T47D (cell line): ENCODE measurements around the gene TXNRD1.
"Not testable (repeated sequence)": the region's sequence is repeated elsewhere in the genome, so short reads cannot be mapped to it uniquely, and the experiment has no call there.

ENCODE experiments used
- DNase-seq, 2 experiments: peaks; one replicate each; pipeline versions ENCODE4 v3.0.0 to v3.0.0-alpha.2; 2011 to 2012; ENCODE audit warnings: low read depth in 1 of 2, low spot score in 1 of 2
- JUND ChIP-seq: IDR thresholded peaks from 2 replicates; pipeline ENCODE4 v1.6.1; 2012; ENCODE audit warnings: low read depth
- in situ Hi-C: cut with HindIII; loops from 2 replicates; pipeline ENCODE4 v1.10.0; 2016; ENCODE audit warnings: low sequenced_read_pairs, low pct_unique_long_range_greater_than_20kb

The TXNRD1 gene

DNA sequence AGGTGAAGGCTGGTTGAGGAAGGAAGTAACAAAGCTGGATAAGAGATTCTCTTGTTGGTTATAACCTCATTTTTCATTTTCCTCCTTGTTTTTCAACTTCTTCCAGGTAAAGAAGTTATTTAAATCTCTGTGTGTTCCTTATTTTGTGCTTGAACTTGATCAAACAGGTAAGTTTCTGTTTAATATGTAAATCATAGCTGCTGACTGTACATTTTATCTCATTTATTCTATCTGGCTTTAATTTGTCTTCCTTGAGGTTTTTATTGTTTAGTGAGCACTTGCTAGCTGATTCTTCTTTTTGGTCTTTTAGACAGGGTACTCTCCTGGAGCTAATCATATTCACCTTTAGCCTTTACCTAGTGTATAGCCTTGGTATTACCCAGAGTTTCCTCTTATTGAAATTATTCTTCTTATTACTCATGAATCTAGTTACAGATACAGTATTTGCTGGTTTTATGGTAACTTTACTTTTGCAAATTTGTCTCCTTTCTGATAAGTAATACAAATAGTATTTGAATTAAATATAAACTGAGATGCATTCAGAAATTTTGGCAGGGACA lies 42.4 kb downstream of the TXNRD1 start:
- TF ChIP-seq JUND: no peak
- DNase-seq: no peak
- in situ Hi-C loops: no loop called here

DNA sequence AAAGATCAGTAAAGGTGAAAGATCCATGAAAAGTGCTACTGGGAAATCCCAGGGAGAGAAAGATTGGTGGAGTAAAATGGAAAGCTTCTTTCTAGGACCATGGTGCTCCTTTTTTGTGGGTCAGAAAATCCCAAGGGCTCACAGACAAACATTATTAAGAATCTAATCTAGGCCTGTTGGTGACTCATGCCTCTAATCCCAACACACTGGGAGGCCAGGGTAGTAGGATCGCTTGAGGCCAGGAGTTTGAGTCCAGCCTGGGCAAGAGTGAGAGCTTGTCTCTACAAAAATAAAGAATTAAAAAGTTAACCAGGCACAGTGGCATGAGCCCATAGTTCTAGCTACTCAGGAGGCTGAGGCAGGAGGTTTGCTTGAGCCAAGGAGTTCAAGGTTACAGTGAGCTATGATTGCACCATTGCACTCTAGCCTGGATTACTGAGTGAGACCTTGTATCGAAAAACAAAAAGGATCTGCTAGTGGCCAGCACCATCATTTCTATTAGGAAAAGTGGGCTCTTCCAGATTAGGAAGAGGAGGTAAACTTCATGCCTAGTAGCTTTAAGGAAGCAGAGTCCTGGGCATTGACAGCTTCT lies 43.0 kb downstream of the TXNRD1 start:
- TF ChIP-seq JUND: no peak
- in situ Hi-C loops: no loop called here
- no peak for DNase-seq

DNA sequence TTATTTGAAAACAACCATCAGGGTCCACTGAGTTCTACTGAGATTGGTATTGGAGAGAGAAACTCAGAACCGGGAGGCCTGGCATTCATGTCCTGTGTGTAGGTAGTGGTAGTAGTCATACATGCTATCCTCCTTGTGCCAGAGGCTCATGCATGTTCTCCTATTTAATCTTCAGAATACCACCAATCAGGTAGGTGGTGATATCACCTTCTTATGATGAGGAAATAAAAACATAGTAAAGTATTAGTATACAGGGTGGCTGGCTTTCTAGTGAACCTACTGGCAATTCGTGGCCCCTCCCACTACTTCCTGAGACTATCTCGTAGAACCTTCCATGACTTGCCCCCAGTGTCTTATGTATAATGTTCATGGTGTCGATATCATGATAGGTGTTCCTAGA lies 47.4 kb downstream of the TXNRD1 start:
- no peak for TF ChIP-seq JUND

DNA sequence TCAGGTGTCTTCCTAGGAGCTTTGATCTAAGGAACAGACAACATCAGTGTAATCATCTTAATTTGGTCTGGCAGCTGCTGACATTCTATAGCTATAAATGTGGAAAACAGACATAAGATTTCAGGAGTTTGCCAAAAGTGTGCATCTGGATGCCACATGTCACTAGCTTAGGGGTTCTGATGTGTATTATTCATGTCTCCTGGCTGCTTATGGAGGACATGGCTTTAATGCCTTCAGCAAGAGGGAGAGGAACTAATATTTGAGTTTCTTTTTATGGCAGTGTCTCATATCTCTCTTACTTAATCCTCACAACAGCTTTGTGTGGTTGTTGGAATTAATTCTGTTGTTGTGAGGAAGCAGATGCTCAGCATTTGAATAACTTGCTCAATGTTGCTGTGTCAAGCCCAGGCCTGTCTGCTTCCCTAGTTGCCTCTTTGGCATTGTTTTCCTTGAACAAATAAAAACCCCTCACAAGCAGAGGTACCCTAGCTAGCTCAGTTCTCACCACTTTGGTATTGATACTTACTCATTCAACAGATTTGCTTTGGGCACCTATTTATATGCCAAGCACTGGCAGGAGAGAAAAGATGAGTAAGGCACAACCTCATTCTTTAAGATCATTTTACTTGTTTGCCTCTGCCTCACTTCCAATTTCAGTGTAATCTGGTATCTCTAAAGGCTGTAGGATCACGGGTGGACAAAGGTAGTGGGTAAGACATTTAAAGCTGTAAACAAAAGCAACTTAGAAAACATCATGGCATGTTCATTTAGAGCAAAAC lies 48.2 kb downstream of the TXNRD1 start:
- in situ Hi-C loops: no loop called here
- TF ChIP-seq JUND: no peak
- DNase-seq: no peak

More for the DNA sequence above, 47.4 kb downstream of the TXNRD1 start:
- in situ Hi-C loops: no loop called here
- no peak for DNase-seq

DNA sequence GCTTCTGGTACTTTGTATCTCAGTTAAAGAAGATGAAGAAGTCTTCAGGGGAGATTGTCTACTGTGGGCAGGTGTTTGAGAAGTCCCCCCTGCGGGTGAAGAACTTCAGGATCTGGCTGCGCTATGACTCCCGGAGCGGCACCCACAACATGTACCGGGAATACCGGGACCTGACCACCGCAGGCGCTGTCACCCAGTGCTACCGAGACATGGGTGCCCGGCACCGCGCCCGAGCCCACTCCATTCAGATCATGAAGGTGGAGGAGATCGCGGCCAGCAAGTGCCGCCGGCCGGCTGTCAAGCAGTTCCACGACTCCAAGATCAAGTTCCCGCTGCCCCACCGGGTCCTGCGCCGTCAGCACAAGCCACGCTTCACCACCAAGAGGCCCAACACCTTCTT lies 49.9 kb downstream of the TXNRD1 start:
- DNase-seq, in situ Hi-C loops: not testable (repeated sequence)

DNA sequence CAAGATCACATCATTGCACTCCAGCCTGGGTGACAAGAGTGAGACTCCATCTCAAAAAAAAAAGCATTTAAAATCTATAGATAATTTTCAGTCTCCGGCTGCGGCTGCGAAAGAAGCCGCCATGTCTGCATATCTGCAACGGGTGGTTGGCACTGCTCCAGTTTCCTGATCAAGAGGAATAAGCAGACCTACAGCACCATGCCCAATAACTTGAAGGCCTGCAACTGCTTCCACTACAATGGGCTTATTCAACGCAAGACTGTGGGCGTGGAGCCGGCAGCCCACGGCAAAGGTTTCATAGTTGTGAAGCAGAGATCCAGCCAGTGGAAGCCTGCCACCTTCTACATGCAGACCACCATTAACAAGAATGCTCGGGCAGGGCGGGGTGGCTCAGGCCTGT lies 57.4 kb downstream of the TXNRD1 start:
- in situ Hi-C loops: no loop called here
- no peak for TF ChIP-seq JUND
- DNase-seq: no peak

DNA sequence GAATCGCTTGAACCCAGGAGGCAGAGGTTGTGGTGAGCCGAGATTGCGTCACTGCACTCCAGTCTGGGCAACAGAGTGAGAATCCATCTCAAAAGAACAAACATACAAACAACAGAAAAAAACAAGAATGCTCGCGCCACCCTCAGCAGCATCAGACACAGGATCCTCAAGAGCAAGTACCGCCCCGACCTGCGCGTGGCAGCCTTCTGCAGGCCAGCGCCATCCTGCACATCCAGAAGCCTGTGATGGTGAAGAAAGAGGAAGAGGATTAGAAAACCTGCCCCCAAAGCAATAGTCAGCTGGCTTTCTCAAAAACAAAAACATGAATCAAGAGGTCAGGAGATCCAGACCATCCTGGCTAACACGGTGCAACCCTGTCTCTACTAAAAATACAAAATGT lies 57.9 kb downstream of the TXNRD1 start:
- DNase-seq: no peak
- in situ Hi-C loops: no loop called here
- no peak for TF ChIP-seq JUND

DNA sequence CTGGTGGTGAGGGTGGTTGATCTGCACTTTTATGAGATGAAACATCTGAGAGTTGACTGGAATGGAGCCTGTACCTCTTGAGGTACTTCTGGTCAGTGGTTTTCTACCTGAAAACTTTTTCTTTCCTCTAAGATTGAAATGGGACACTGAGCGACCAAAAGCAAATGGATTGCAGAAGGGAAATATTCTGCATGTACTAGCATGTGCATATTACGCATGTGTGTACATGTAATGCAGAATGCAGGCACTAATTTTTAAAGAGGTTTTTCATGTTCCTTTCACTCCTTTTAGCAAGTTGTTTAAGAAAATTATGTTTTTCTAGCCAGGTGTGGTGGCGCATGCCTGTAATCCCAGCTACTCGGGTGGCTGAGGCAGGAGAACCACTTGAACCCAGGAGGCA lies 59.2 kb downstream of the TXNRD1 start:
- in situ Hi-C loops: no loop called here
- no peak for TF ChIP-seq JUND
- no peak for DNase-seq

DNA sequence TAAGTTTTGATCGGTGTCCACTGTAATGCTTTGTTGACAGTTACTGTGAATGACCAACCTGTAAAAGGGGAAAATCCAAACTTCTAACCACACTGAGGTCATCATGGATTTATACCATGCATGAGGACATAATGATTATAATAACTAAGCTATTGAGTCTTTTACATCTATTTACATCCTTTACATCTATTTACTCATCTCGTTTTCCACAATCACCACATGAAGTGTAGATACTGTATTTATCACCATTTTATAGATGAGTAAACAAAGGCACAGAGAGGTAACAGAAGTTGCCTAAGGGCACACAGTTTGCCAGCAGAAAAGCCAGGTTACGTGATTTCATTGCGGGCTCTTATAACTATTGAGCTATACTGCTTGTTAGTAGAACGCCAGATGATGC lies 60.1 kb downstream of the TXNRD1 start:
- DNase-seq: no peak
- in situ Hi-C loops: no loop called here
- peak; percentile 49; the same call in 1 of the 2 replicates for TF ChIP-seq JUND

DNA sequence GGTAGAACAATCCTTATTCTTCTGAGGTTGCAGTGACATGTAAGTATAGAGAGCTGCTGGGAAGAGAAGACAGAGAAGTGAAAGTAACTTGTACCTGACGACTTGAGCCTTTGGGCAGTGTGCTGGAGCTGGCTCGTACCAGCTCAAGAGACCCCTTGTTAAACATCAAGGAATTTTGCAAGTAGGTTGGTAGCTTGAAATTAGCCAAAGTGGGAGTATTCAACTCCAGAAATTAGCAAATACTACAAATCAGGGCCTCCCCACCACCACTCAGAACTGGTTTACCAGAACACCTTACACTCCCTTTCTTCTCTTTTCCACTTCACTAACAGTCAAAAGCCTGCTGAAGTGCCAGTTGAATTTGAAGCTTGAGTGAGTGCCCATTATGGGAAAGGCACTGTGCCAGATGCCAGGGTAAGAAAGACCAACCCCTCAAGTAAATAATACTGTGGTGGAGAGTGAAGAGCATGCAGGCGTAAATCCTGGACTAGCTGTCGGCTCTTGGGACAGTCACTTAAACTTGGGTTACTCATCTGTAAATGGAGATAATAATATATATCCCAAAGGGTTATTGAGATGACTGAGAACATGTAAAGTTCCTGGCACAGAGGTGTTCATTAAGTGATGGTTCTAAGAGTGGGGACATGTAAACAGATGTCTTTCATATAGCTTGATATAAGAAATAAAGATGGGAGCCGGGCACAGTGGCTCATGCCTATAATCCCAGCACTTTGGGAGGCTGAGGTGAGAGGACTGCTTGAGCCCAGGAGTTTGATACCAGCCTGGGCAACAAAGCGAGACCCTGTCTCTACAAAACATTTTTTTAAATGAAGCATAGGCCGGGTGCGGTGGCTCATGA lies 60.9 kb downstream of the TXNRD1 start:
- TF ChIP-seq JUND: no peak
- in situ Hi-C loops: no loop called here
- DNase-seq: peak in 1 of 2 experiments; percentile 59

DNA sequence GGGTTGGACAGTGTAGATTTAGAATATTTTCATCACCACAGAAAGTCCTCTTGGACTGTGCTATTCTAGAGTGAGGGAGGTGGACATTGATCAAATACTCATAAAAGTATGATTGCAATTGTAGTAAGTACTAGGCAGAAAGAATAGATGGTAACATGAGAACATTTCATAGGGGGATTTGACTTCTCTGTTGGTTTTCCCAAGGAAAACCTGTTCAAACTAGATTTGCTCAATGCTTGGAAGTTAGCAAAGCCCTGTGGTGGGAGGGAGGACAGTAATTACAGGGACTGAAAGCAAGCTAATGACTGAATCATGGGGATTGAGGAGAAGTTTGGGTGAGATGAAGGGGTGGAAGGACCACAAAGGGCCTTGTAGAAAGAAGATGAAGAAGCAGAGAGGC lies 63.6 kb downstream of the TXNRD1 start:
- no peak for DNase-seq
- in situ Hi-C loops: no loop called here
- no peak for TF ChIP-seq JUND

DNA sequence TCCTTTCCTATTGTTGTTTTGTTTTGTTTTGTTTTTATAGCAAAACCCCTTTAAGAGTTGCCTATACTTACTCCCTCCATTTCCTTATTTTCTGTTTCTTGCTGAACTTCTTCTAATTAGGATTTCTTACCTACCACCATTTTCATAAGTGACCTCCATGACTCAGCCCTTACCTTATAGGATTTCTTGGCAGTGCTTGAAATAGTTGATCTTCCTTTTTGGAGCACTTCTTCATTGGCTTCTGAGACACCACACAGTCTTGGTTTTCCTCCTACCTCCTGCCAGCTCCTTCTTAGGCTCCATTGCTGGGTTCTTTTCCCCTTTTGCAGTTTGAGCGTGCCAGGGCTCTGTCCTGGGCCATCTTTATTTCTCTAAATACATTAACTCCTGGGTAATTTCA lies 64.5 kb downstream of the TXNRD1 start:
- TF ChIP-seq JUND: no peak
- DNase-seq: no peak
- in situ Hi-C loops: no loop called here

DNA sequence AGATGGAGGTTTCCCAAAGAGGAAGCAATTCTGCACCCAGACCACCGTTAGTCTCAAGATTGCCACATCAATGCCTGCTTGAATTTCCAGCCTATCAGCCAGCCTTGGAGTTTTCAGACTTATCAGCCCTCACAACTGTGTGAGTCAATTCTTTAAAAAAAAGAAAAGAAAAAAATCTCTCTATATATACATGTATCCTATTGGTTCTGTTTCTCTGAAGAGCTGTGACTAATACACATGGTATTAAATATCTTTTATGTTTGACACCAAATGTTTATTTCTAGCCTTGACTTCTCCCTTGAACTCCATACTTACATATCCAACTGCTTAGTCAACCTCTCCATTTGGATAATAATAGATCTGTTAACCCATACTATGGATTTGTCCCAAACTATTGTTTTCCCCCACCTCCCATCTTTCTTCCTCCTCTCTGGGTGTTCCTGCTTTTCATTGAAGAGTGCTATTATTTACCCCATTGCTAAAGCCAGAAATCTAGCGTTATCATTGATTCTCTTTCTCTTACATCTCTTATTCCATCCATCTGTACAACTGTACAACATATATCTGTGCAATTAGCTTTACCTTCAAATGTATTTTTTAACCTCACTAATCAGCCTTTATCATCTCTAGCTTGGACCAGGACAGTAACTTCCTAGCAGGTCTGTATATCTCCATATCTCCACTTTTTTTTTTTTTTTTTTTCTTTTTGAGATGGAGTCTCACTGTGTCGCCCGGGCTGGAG lies 65.3 kb downstream of the TXNRD1 start:
- no peak for TF ChIP-seq JUND
- in situ Hi-C loops: no loop called here
- DNase-seq: no peak
